RWPE2 (cell line): ENCODE data around the gene ZNF469.
A peak's percentile ranks its signal among the peaks of the same experiment; 100 is the strongest.

Source experiments
- ATAC-seq: fragments of 200-7000 bp; cut with Tn5 transposase; 3 replicates; pipeline ENCODE4 v1.9.1; 2021; ENCODE audit warnings: low read depth
- DNase-seq: peaks from one replicate; pipeline ENCODE4 v3.0.0-alpha.2; 2020; ENCODE audit warnings: low spot score
- H3K27ac ChIP-seq: fragments of 450-650 bp; 2 replicates; pipeline ENCODE4 v1.5.1; 2017; ENCODE audit warnings: mild to moderate bottlenecking; ENCODE audit not compliant: poor library complexity, severe bottlenecking
- H3K27me3 ChIP-seq: fragments of 250-450 bp; sonication (Bioruptor Pico); 2 replicates; pipeline ENCODE4 v1.5.1; 2021; ENCODE audit warnings: mild to moderate bottlenecking, moderate library complexity; ENCODE audit not compliant: insufficient read depth, poor library complexity, severe bottlenecking
- H3K36me3 ChIP-seq: fragments of 250-450 bp; sonication (Bioruptor Pico); 2 replicates; pipeline ENCODE4 v1.5.1; 2020; ENCODE audit warnings: low read depth, mild to moderate bottlenecking, moderate library complexity
- H3K4me1 ChIP-seq: fragments of 250-450 bp; sonication (Bioruptor Pico); 2 replicates; pipeline ENCODE4 v1.5.1; 2021; ENCODE audit warnings: mild to moderate bottlenecking, moderate library complexity; ENCODE audit not compliant: insufficient read depth, poor library complexity, severe bottlenecking
- H3K4me3 ChIP-seq: fragments of 250-450 bp; sonication (Bioruptor Pico); 2 replicates; pipeline ENCODE4 v1.5.1; 2021; ENCODE audit warnings: mild to moderate bottlenecking, moderate library complexity; ENCODE audit not compliant: severe bottlenecking
- H3K9me3 ChIP-seq: fragments of 250-450 bp; sonication (Bioruptor Pico); 2 replicates; pipeline ENCODE4 v1.5.1; 2021; ENCODE audit warnings: mild to moderate bottlenecking, moderate library complexity; ENCODE audit not compliant: severe bottlenecking
- CTCF ChIP-seq: fragments of 450-650 bp; IDR thresholded peaks from one replicate; pipeline ENCODE4 v1.5.1; 2017; ENCODE audit warnings: mild to moderate bottlenecking, moderate library complexity; ENCODE audit not compliant: poor library complexity, severe bottlenecking

ZNF469 gene

GRCh38 chr16:88406096-88407041 lies 23.6 kb downstream of the ZNF469 start:
- TF ChIP-seq CTCF, result peak; percentile 26

GRCh38 chr16:88407042-88407420 lies 24.3 kb downstream of the ZNF469 start:
- Histone ChIP-seq H3K9me3 (no peaks in the 10 kb centered on the region), H3K36me3 (no peaks in the 10 kb centered on the region), H3K27me3 (no peaks in the 10 kb centered on the region), H3K27ac (no peak overlapping the region), H3K4me3 (no peak overlapping the region), H3K4me1 (no peaks in the 10 kb centered on the region)
- TF ChIP-seq CTCF, result no peak
- ATAC-seq (no peak), DNase-seq (no peak)

More at GRCh38 chr16:88406096-88407041, 23.6 kb downstream of the ZNF469 start:
- Histone ChIP-seq H3K27me3 (no peaks in the 10 kb centered on the region), H3K27ac (no peak overlapping the region), H3K4me3 (no peak overlapping the region), H3K36me3 (no peaks in the 10 kb centered on the region), H3K4me1 (no peaks in the 10 kb centered on the region), H3K9me3 (no peaks in the 10 kb centered on the region)
- DNase-seq (no peak), ATAC-seq (no peak)

GRCh38 chr16:88407807-88408206 lies 25.0 kb downstream of the ZNF469 start:
- ATAC-seq (no peak), DNase-seq (no peak)

GRCh38 chr16:88408561-88409142 lies 25.9 kb downstream of the ZNF469 start:
- DNase-seq (no peak), ATAC-seq (no peak)
- Histone ChIP-seq H3K27me3 (no peaks in the 10 kb centered on the region), H3K9me3 (no peaks in the 10 kb centered on the region), H3K36me3 (no peaks in the 10 kb centered on the region), H3K27ac (no peak overlapping the region), H3K4me3 (no peak overlapping the region), H3K4me1 (no peaks in the 10 kb centered on the region)
- no peak for TF ChIP-seq CTCF

More at GRCh38 chr16:88407807-88408206, 25.0 kb downstream of the ZNF469 start:
- Histone ChIP-seq H3K4me1 (no peaks in the 10 kb centered on the region), H3K9me3 (no peaks in the 10 kb centered on the region), H3K27ac (no peak overlapping the region), H3K36me3 (no peaks in the 10 kb centered on the region), H3K27me3 (no peaks in the 10 kb centered on the region), H3K4me3 (no peak overlapping the region)
- TF ChIP-seq CTCF, result no peak
